GM23338 (cell line): Measurements from ENCODE around the gene ADAMTS17. TPM values are rescaled to one million over a fixed set of nuclear protein-coding genes. Genes with fewer than 3 reads are reported as not detected.

ENCODE experiments used
- ATAC-seq: fragments of 200-7000 bp; cut with Tn5 transposase; 3 replicates; pipeline ENCODE4 v1.9.1; 2020
- DNase-seq: peaks from one replicate; pipeline ENCODE4 v3.0.0-alpha.2; 2015; ENCODE audit warnings: low spot score
- H2AFZ ChIP-seq: fragments of 200-600 bp; sonication (generic); 2 replicates; pipeline ENCODE4 v1.8.0; 2016; ENCODE audit warnings: antibody characterized with exemption, mild to moderate bottlenecking, moderate library complexity
- H3F3A ChIP-seq: fragments of 200-600 bp; sonication (generic); replicated peaks from 2 replicates; pipeline ENCODE4 v1.8.0; 2017; ENCODE audit warnings: antibody characterized with exemption, mixed run types, low read depth
- H3K27ac ChIP-seq: fragments of 200-600 bp; sonication (generic); 2 replicates; pipeline ENCODE4 v1.6.1; 2016; ENCODE audit warnings: low read depth
- H3K27me3 ChIP-seq: fragments of 200-600 bp; sonication (generic); 2 replicates; pipeline ENCODE4 v1.8.0; 2016; ENCODE audit warnings: mild to moderate bottlenecking, mixed run types, moderate library complexity; ENCODE audit not compliant: insufficient read depth
- H3K36me3 ChIP-seq: fragments of 200-600 bp; sonication (generic); 2 replicates; pipeline ENCODE4 v1.8.0; 2016; ENCODE audit warnings: mild to moderate bottlenecking; ENCODE audit not compliant: insufficient read depth
- H3K4me1 ChIP-seq: fragments of 200-600 bp; sonication (generic); 2 replicates; pipeline ENCODE4 v1.8.0; 2016; ENCODE audit warnings: mild to moderate bottlenecking, moderate library complexity; ENCODE audit not compliant: insufficient read depth
- H3K4me2 ChIP-seq: fragments of 200-600 bp; sonication (generic); 2 replicates; pipeline ENCODE4 v1.7.1; 2017; ENCODE audit warnings: mixed run types
- H3K4me3 ChIP-seq: fragments of 200-600 bp; sonication (generic); 2 replicates; pipeline ENCODE4 v1.6.1; 2016; ENCODE audit warnings: mixed run types
- H3K79me2 ChIP-seq: fragments of 200-600 bp; sonication (generic); replicated peaks from 2 replicates; pipeline ENCODE4 v1.8.0; 2017; ENCODE audit warnings: mild to moderate bottlenecking; ENCODE audit not compliant: insufficient read depth
- H3K9me2 ChIP-seq: fragments of 200-600 bp; sonication (generic); 2 replicates; pipeline ENCODE4 v1.8.0; 2017; ENCODE audit not compliant: insufficient read depth
- H4K20me1 ChIP-seq: fragments of 200-600 bp; sonication (generic); replicated peaks from 2 replicates; pipeline ENCODE4 v1.8.0; 2017; ENCODE audit warnings: mild to moderate bottlenecking; ENCODE audit not compliant: insufficient read depth
- H3K27ac Mint-ChIP-seq: 2 replicates; pipeline ENCODE4 v1.8.0; 2020; ENCODE audit warnings: inconsistent platforms, mild to moderate bottlenecking, moderate library complexity, mixed read lengths
- H3K27me3 Mint-ChIP-seq: 3 replicates; pipeline ENCODE4 v1.8.0; 2022; ENCODE audit warnings: low read depth, mild to moderate bottlenecking, moderate library complexity, mixed read lengths, inconsistent platforms; ENCODE audit not compliant: insufficient read depth, poor library complexity
- H3K36me3 Mint-ChIP-seq: 3 replicates; pipeline ENCODE4 v1.8.0; 2021; ENCODE audit warnings: low read depth, mild to moderate bottlenecking, inconsistent platforms, moderate library complexity, mixed read lengths
- H3K4me1 Mint-ChIP-seq: 3 replicates; pipeline ENCODE4 v1.8.0; 2020; ENCODE audit warnings: mild to moderate bottlenecking, inconsistent platforms, mixed read lengths
- H3K4me3 Mint-ChIP-seq: 3 replicates; pipeline ENCODE4 v1.8.0; 2021; ENCODE audit warnings: moderate library complexity, mild to moderate bottlenecking, inconsistent platforms, mixed read lengths
- H3K9me3 Mint-ChIP-seq: 3 replicates; pipeline ENCODE4 v1.8.0; 2020; ENCODE audit warnings: moderate library complexity, mild to moderate bottlenecking, inconsistent platforms, mixed read lengths
- CREB1 ChIP-seq: fragments of 250-450 bp; sonication (Bioruptor Pico); IDR thresholded peaks from 2 replicates; pipeline ENCODE4 v1.5.0; 2020; ENCODE audit warnings: low read depth, mild to moderate bottlenecking, moderate library complexity
- ZNF331 ChIP-seq: fragments of 250-450 bp; sonication (Bioruptor Pico); IDR thresholded peaks from 2 replicates; pipeline ENCODE4 v1.5.0; 2020; ENCODE audit warnings: low read depth, mild to moderate bottlenecking, moderate library complexity
- polyA plus RNA-seq: library from polyadenylated mRNA; unstranded; fragments of >200 nt; fragmentation: Nextera tagmentation; extraction: Ambion mirVana; gene quantifications from 2 replicates; pipeline ENCODE4 v1.2.1, GENCODE V29; 2016
- total RNA-seq: library from RNA; depleted of rRNA; stranded (reverse); fragments of >200 nt; shearing (Covaris generic); gene quantifications from 2 replicates; pipeline ENCODE4 v1.2.3, GENCODE V29; 2014
- TF ChIP-seq, protein P1 (sequence below): fragments of 250-450 bp; sonication (Bioruptor Pico); IDR thresholded peaks from 2 replicates; pipeline ENCODE4 v1.5.0; 2020; ENCODE audit warnings: mild to moderate bottlenecking, moderate library complexity
- TF ChIP-seq, protein P2 (sequence below): IDR thresholded peaks from 2 replicates; pipeline ENCODE4 v1.6.1; 2016; ENCODE audit warnings: antibody characterized with exemption
- TF ChIP-seq, protein P3 (sequence below), 2 experiments: fragments of 200-600 bp in 1 of 2; sonication (generic) in 1 of 2; conservative IDR thresholded peaks; 2 replicates each; pipeline versions ENCODE4 v1.5.1 to v1.6.1; 2016 to 2017; ENCODE audit warnings: antibody characterized with exemption in 2 of 2, low read depth in 2 of 2, mild to moderate bottlenecking in 2 of 2, moderate library complexity in 1 of 2

Gene ADAMTS17
- total and polyA plus RNA-seq, 2 experiments from 2014 or later: 0.60 to 3.8 TPM

DNA sequence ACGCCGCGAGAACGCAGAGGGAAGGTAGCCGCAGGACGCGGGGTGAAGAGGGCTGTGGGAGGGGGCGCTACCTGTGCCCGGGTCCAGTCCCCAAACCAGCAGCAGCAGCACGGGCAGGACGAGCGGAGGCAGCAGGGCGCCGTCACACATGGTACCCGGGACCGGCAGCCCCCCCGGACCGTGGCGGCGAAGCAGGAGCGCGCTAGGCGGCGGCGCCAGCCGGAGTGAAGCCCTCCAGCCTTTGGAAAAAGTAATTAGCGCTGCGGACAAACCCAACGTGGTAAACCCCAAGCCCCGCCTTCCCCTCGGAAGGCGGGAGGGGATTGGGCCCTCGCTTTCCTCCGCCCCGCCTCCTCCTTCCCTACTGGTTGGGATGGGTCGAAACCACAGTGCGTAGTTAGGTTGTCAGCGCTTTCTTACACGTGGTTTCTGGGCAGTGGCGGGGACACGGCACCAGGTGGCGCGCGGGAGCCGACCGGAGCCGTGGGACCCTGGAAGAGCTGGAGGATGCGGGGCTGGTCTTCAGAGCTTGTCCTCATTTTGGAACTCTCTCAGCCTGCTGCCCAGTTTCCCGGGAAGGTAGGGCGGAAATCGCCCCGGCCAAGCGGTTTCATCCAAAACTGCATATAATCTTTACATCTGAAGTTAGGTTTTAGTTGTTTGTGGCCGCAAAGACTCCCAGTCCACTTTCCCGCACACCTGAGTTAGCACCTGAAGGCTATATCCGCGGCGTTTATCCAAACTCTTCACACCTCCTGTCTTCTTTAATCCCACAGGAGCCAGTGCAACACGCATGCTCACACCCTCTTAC, at the start of gene ADAMTS17 (continued):
- TF ChIP-seq, protein P1, sequence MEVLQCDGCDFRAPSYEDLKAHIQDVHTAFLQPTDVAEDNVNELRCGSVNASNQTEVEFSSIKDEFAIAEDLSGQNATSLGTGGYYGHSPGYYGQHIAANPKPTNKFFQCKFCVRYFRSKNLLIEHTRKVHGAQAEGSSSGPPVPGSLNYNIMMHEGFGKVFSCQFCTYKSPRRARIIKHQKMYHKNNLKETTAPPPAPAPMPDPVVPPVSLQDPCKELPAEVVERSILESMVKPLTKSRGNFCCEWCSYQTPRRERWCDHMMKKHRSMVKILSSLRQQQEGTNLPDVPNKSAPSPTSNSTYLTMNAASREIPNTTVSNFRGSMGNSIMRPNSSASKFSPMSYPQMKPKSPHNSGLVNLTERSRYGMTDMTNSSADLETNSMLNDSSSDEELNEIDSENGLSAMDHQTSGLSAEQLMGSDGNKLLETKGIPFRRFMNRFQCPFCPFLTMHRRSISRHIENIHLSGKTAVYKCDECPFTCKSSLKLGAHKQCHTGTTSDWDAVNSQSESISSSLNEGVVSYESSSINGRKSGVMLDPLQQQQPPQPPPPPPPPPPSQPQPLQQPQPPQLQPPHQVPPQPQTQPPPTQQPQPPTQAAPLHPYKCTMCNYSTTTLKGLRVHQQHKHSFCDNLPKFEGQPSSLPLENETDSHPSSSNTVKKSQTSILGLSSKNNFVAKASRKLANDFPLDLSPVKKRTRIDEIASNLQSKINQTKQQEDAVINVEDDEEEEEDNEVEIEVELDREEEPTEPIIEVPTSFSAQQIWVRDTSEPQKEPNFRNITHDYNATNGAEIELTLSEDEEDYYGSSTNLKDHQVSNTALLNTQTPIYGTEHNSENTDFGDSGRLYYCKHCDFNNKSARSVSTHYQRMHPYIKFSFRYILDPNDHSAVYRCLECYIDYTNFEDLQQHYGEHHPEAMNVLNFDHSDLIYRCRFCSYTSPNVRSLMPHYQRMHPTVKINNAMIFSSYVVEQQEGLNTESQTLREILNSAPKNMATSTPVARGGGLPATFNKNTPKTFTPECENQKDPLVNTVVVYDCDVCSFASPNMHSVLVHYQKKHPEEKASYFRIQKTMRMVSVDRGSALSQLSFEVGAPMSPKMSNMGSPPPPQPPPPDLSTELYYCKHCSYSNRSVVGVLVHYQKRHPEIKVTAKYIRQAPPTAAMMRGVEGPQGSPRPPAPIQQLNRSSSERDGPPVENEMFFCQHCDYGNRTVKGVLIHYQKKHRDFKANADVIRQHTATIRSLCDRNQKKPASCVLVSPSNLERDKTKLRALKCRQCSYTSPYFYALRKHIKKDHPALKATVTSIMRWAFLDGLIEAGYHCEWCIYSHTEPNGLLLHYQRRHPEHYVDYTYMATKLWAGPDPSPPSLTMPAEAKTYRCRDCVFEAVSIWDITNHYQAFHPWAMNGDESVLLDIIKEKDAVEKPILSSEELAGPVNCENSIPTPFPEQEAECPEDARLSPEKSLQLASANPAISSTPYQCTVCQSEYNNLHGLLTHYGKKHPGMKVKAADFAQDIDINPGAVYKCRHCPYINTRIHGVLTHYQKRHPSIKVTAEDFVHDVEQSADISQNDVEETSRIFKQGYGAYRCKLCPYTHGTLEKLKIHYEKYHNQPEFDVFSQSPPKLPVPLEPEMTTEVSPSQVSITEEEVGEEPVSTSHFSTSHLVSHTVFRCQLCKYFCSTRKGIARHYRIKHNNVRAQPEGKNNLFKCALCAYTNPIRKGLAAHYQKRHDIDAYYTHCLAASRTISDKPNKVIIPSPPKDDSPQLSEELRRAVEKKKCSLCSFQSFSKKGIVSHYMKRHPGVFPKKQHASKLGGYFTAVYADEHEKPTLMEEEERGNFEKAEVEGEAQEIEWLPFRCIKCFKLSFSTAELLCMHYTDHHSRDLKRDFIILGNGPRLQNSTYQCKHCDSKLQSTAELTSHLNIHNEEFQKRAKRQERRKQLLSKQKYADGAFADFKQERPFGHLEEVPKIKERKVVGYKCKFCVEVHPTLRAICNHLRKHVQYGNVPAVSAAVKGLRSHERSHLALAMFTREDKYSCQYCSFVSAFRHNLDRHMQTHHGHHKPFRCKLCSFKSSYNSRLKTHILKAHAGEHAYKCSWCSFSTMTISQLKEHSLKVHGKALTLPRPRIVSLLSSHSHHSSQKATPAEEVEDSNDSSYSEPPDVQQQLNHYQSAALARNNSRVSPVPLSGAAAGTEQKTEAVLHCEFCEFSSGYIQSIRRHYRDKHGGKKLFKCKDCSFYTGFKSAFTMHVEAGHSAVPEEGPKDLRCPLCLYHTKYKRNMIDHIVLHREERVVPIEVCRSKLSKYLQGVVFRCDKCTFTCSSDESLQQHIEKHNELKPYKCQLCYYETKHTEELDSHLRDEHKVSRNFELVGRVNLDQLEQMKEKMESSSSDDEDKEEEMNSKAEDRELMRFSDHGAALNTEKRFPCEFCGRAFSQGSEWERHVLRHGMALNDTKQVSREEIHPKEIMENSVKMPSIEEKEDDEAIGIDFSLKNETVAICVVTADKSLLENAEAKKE (CRISPR knock-in tag): no peak
- TF ChIP-seq ZNF331: no peak; the same call in 1 of the 2 replicates

DNA sequence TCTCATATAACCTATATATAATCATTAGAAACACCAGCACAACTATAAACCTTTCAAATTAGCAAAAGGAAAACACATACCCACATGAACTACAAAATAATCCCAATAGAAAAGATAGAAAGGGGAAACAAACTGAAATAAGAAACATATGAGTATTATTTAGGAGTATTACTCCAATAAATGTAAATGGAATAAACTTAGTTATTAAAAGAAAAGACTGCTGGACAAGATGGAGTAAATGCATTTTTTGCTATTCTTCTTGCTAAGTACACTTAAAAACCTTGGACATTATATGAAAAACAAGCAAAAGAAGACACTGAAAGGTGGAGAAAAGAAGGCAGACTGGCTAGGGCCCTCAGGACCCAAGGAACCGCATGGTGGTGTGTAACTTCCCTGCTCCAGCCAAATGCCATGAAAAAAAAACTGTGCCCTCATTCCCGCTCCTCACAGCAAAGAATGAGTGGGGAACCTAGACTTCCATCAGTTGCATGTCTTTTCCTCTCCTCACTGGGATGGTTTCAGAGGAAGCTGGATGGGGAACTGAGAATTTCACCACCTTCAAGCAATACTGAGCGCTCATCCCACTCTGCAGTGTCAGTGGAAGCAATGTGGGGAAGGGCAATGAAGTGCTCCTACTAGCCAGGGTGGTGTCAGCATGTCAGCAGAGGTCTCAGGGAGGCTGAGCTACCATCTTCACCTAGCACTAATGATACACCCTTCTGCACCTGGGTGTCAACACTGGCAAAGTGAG, 43.7 kb upstream of the ADAMTS17 start:
- no peaks in the 10 kb centered on the region for H3K79me2 ChIP-seq
- ATAC-seq (no peak), DNase-seq (no peak)
- TF ChIP-seq CREB1 (CRISPR knock-in tag): no peak
- TF ChIP-seq, protein P2, sequence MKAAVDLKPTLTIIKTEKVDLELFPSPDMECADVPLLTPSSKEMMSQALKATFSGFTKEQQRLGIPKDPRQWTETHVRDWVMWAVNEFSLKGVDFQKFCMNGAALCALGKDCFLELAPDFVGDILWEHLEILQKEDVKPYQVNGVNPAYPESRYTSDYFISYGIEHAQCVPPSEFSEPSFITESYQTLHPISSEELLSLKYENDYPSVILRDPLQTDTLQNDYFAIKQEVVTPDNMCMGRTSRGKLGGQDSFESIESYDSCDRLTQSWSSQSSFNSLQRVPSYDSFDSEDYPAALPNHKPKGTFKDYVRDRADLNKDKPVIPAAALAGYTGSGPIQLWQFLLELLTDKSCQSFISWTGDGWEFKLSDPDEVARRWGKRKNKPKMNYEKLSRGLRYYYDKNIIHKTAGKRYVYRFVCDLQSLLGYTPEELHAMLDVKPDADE: no peak
- TF ChIP-seq, protein P3, sequence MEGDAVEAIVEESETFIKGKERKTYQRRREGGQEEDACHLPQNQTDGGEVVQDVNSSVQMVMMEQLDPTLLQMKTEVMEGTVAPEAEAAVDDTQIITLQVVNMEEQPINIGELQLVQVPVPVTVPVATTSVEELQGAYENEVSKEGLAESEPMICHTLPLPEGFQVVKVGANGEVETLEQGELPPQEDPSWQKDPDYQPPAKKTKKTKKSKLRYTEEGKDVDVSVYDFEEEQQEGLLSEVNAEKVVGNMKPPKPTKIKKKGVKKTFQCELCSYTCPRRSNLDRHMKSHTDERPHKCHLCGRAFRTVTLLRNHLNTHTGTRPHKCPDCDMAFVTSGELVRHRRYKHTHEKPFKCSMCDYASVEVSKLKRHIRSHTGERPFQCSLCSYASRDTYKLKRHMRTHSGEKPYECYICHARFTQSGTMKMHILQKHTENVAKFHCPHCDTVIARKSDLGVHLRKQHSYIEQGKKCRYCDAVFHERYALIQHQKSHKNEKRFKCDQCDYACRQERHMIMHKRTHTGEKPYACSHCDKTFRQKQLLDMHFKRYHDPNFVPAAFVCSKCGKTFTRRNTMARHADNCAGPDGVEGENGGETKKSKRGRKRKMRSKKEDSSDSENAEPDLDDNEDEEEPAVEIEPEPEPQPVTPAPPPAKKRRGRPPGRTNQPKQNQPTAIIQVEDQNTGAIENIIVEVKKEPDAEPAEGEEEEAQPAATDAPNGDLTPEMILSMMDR (conservative IDR thresholded peaks at IDR 0.05; ENCODE audit: low read depth in 2 of 2): no peak
- H3F3A ChIP-seq: no peaks in the 10 kb centered on the region
- H3K4me3 ChIP-seq: no peak overlapping the region
- H4K20me1 ChIP-seq: no peaks in the 10 kb centered on the region
- peaks cover 77% of the 10 kb centered on the region for H3K9me3 Mint-ChIP-seq
- no peak overlapping the region for H3K4me3 Mint-ChIP-seq
- H3K36me3 Mint-ChIP-seq: peaks cover 43% of the 10 kb centered on the region
- H3K27me3 Mint-ChIP-seq: peaks cover 7% of the 10 kb centered on the region
- no peak overlapping the region for H2AFZ ChIP-seq
- no peak overlapping the region for H3K27ac ChIP-seq
- H3K27ac Mint-ChIP-seq: no peak overlapping the region
- H3K27me3 ChIP-seq: no peaks in the 10 kb centered on the region
- H3K4me1 Mint-ChIP-seq: no peaks in the 10 kb centered on the region
- 0 out of 2 replicates have a peak, but pooled peaks cover 3% of the 10 kb centered on the region for H3K36me3 ChIP-seq
- no peak overlapping the region for H3K4me2 ChIP-seq
- H3K4me1 ChIP-seq: no peaks in the 10 kb centered on the region
- no peaks in the 10 kb centered on the region for H3K9me2 ChIP-seq
